Kasumi-1 (cell line): ENCODE data around the gene LIMA1.

Source experiments
- DNase-seq, 2 experiments: peaks; one replicate each; lab custom pipeline; 2025; lab: John Stamatoyannopoulos, UW

The LIMA1 gene

GRCh38 chr12:50129290-50129689, 154.0 kb downstream of the LIMA1 start:
- no peak for DNase-seq

DNA sequence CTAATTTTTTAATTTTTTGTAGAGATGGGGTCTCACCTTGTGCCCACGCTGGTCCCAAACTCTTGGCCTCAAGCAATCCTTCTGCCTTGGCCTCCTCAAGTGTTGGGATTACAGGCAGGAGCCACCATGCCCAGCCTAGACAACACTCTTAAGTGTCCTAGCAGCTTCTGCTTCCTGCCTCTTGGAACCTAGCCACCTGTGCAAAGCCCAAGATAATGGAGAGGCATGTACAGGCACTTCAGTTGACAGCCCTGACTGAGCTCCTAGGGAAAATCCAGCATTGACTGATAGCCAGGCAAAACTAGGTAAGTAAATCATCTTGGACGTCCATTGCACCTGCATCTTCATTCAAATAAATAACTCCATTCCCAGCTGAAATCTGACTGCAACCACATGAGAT, 155.8 kb downstream of the LIMA1 start:
- DNase-seq, result no peak
